ENCODE data around the gene LEPROT.
"Not testable (repeated sequence)": the region's sequence is repeated elsewhere in the genome, so short reads cannot be mapped to it uniquely, and the experiment has no call there.

The LEPROT gene

GRCh38 chr1:65384426-65384825 lies 36.0 kb upstream of the LEPROT start:
- no CpG with 5 or more reads among the region's 5 CpGs for WGBS (ENCODE audit: extremely low coverage, insufficient coverage, low lambda C conversion rate)
- not testable (repeated sequence) for H3K4ac ChIP-seq (ENCODE audit: low read depth, low read length); H3K56ac ChIP-seq (ENCODE audit: low read length); H3K79me2 ChIP-seq (ENCODE audit: control insufficient read depth, insufficient read depth, low read length); H3K23ac ChIP-seq (ENCODE audit: low read length); H3K36me3 ChIP-seq (ENCODE audit: control insufficient read depth, insufficient read depth, low read length); H3K79me1 ChIP-seq (ENCODE audit: low read length); H2BK120ac ChIP-seq (ENCODE audit: low read depth, low read length); H3K27ac ChIP-seq (ENCODE audit: low read depth, low read length); H2BK5ac ChIP-seq (ENCODE audit: low read length); H4K8ac ChIP-seq (ENCODE audit: low read depth, low read length); H3K9ac ChIP-seq (ENCODE audit: low read length); H3K4me2 ChIP-seq (ENCODE audit: low read length); H3K4me3 ChIP-seq (ENCODE audit: low read length); H2AK5ac ChIP-seq (ENCODE audit: low read length); H3K27me3 ChIP-seq (ENCODE audit: insufficient read depth, low read length, poor library complexity); H2BK15ac ChIP-seq (replicated peaks; ENCODE audit: low read depth); DNase-seq; H3K4me1 ChIP-seq (ENCODE audit: control insufficient read depth, low read depth, low read length); H4K5ac ChIP-seq (ENCODE audit: low read length); H3K18ac ChIP-seq (ENCODE audit: low read length)

- Histone ChIP-seq H3K79me1 (ENCODE audit: low read length) (no peaks in the 10 kb centered on the region), H2BK5ac (ENCODE audit: low read length) (no peak overlapping the region), H3K27me3 (ENCODE audit: insufficient read depth, low read length, poor library complexity) (no peaks in the 10 kb centered on the region), H3K56ac (ENCODE audit: low read length) (no peak overlapping the region), H2AK5ac (ENCODE audit: low read length) (no peak overlapping the region), H3K9ac (ENCODE audit: low read length) (no peak overlapping the region), H3K18ac (ENCODE audit: low read length) (no peak overlapping the region), H3K4me1 (ENCODE audit: control insufficient read depth, low read depth, low read length) (no peaks in the 10 kb centered on the region), H3K4me2 (ENCODE audit: low read length) (no peak overlapping the region), H3K27ac (ENCODE audit: low read depth, low read length) (no peak overlapping the region), H3K23ac (ENCODE audit: low read length) (no peak overlapping the region), H2BK120ac (ENCODE audit: low read depth, low read length) (no peak overlapping the region), H3K79me2 (ENCODE audit: control insufficient read depth, insufficient read depth, low read length) (no peaks in the 10 kb centered on the region), H4K5ac (ENCODE audit: low read length) (no peak overlapping the region), H3K4me3 (ENCODE audit: low read length) (no peak overlapping the region), H3K4ac (ENCODE audit: low read depth, low read length) (no peak overlapping the region), H2BK15ac (replicated peaks; ENCODE audit: low read depth) (no peak overlapping the region), H3K36me3 (ENCODE audit: control insufficient read depth, insufficient read depth, low read length) (no peaks in the 10 kb centered on the region), H4K8ac (ENCODE audit: low read depth, low read length) (no peak overlapping the region)
- WGBS (ENCODE audit: extremely low coverage, insufficient coverage, low lambda C conversion rate), result no CpG with 5 or more reads among the region's 3 CpGs
- DNase-seq, result no peak
Measured at GRCh38 chr1:65386439-65386838, 34.0 kb upstream of the LEPROT start.

GRCh38 chr1:65387821-65388220 lies 32.6 kb upstream of the LEPROT start:
- Histone ChIP-seq H3K79me2 (ENCODE audit: control insufficient read depth, insufficient read depth, low read length) (no peaks in the 10 kb centered on the region), H2AK5ac (ENCODE audit: low read length) (no peak overlapping the region), H2BK15ac (replicated peaks; ENCODE audit: low read depth) (no peak overlapping the region), H3K4ac (ENCODE audit: low read depth, low read length) (no peak overlapping the region), H3K27me3 (ENCODE audit: insufficient read depth, low read length, poor library complexity) (no peaks in the 10 kb centered on the region), H2BK120ac (ENCODE audit: low read depth, low read length) (no peak overlapping the region), H3K4me2 (ENCODE audit: low read length) (no peak overlapping the region), H3K4me1 (ENCODE audit: control insufficient read depth, low read depth, low read length) (no peaks in the 10 kb centered on the region), H3K9ac (ENCODE audit: low read length) (no peak overlapping the region), H2BK5ac (ENCODE audit: low read length) (no peak overlapping the region), H3K23ac (ENCODE audit: low read length) (no peak overlapping the region), H4K5ac (ENCODE audit: low read length) (no peak overlapping the region), H4K8ac (ENCODE audit: low read depth, low read length) (no peak overlapping the region), H3K56ac (ENCODE audit: low read length) (no peak overlapping the region), H3K36me3 (ENCODE audit: control insufficient read depth, insufficient read depth, low read length) (no peaks in the 10 kb centered on the region), H3K18ac (ENCODE audit: low read length) (no peak overlapping the region), H3K27ac (ENCODE audit: low read depth, low read length) (no peak overlapping the region), H3K79me1 (ENCODE audit: low read length) (no peaks in the 10 kb centered on the region), H3K4me3 (ENCODE audit: low read length) (no peak overlapping the region)
- WGBS (ENCODE audit: extremely low coverage, insufficient coverage, low lambda C conversion rate), result no CpG with 5 or more reads among the region's 2 CpGs
- DNase-seq, result no peak

- H3K36me3 ChIP-seq (ENCODE audit: control insufficient read depth, insufficient read depth, low read length), result no peaks in the 10 kb centered on the region
- H3K79me2 ChIP-seq (ENCODE audit: control insufficient read depth, insufficient read depth, low read length), result no peaks in the 10 kb centered on the region
- no peak overlapping the region for H3K18ac ChIP-seq (ENCODE audit: low read length)
- H3K27ac ChIP-seq (ENCODE audit: low read depth, low read length), result no peak overlapping the region
- H3K56ac ChIP-seq (ENCODE audit: low read length), result no peak overlapping the region
- H4K8ac ChIP-seq (ENCODE audit: low read depth, low read length), result no peak overlapping the region
- H3K79me1 ChIP-seq (ENCODE audit: low read length), result no peaks in the 10 kb centered on the region
- H3K9ac ChIP-seq (ENCODE audit: low read length), result no peak overlapping the region
- H4K5ac ChIP-seq (ENCODE audit: low read length), result no peak overlapping the region
- H3K4me3 ChIP-seq (ENCODE audit: low read length), result no peak overlapping the region
- no peak overlapping the region for H2BK15ac ChIP-seq (replicated peaks; ENCODE audit: low read depth)
- no peaks in the 10 kb centered on the region for H3K27me3 ChIP-seq (ENCODE audit: insufficient read depth, low read length, poor library complexity)
- H2BK5ac ChIP-seq (ENCODE audit: low read length), result no peak overlapping the region
- H2BK120ac ChIP-seq (ENCODE audit: low read depth, low read length), result no peak overlapping the region
- no CpG with 5 or more reads among the region's 3 CpGs for WGBS (ENCODE audit: extremely low coverage, insufficient coverage, low lambda C conversion rate)
- H3K4me2 ChIP-seq (ENCODE audit: low read length), result no peak overlapping the region
- DNase-seq, result no peak
- H3K4me1 ChIP-seq (ENCODE audit: control insufficient read depth, low read depth, low read length), result no peaks in the 10 kb centered on the region
- no peak overlapping the region for H3K4ac ChIP-seq (ENCODE audit: low read depth, low read length)
- no peak overlapping the region for H2AK5ac ChIP-seq (ENCODE audit: low read length)
- no peak overlapping the region for H3K23ac ChIP-seq (ENCODE audit: low read length)
Measured at GRCh38 chr1:65388908-65389695, 31.4 kb upstream of the LEPROT start.

GRCh38 chr1:65392497-65392896 lies 28.0 kb upstream of the LEPROT start:
- no peaks in the 10 kb centered on the region for H3K36me3 ChIP-seq (ENCODE audit: control insufficient read depth, insufficient read depth, low read length)
- H2BK15ac ChIP-seq (replicated peaks; ENCODE audit: low read depth), result no peak overlapping the region
- H4K5ac ChIP-seq (ENCODE audit: low read length), result no peak overlapping the region
- H3K56ac ChIP-seq (ENCODE audit: low read length), result no peak overlapping the region
- no peaks in the 10 kb centered on the region for H3K4me1 ChIP-seq (ENCODE audit: control insufficient read depth, low read depth, low read length)
- H3K79me1 ChIP-seq (ENCODE audit: low read length), result no peaks in the 10 kb centered on the region
- no peak overlapping the region for H2BK120ac ChIP-seq (ENCODE audit: low read depth, low read length)
- no peak overlapping the region for H3K23ac ChIP-seq (ENCODE audit: low read length)
- H2AK5ac ChIP-seq (ENCODE audit: low read length), result no peak overlapping the region
- no peak for DNase-seq
- H3K4me2 ChIP-seq (ENCODE audit: low read length), result no peak overlapping the region
- no peak overlapping the region for H2BK5ac ChIP-seq (ENCODE audit: low read length)
- H3K9ac ChIP-seq (ENCODE audit: low read length), result no peak overlapping the region
- H3K18ac ChIP-seq (ENCODE audit: low read length), result no peak overlapping the region
- WGBS (ENCODE audit: extremely low coverage, insufficient coverage, low lambda C conversion rate), result no CpG with 5 or more reads among the region's 7 CpGs
- H3K4ac ChIP-seq (ENCODE audit: low read depth, low read length), result no peak overlapping the region
- no peak overlapping the region for H3K4me3 ChIP-seq (ENCODE audit: low read length)
- H3K79me2 ChIP-seq (ENCODE audit: control insufficient read depth, insufficient read depth, low read length), result no peaks in the 10 kb centered on the region
- no peaks in the 10 kb centered on the region for H3K27me3 ChIP-seq (ENCODE audit: insufficient read depth, low read length, poor library complexity)
- H3K27ac ChIP-seq (ENCODE audit: low read depth, low read length), result no peak overlapping the region
- no peak overlapping the region for H4K8ac ChIP-seq (ENCODE audit: low read depth, low read length)

GRCh38 chr1:65393347-65393746 lies 27.1 kb upstream of the LEPROT start:
- no peak overlapping the region for H4K5ac ChIP-seq (ENCODE audit: low read length)
- no peak overlapping the region for H3K18ac ChIP-seq (ENCODE audit: low read length)
- H3K4me3 ChIP-seq (ENCODE audit: low read length), result no peak overlapping the region
- no peak overlapping the region for H3K27ac ChIP-seq (ENCODE audit: low read depth, low read length)
- H3K4ac ChIP-seq (ENCODE audit: low read depth, low read length), result no peak overlapping the region
- no peak overlapping the region for H3K23ac ChIP-seq (ENCODE audit: low read length)
- H3K79me1 ChIP-seq (ENCODE audit: low read length), result no peaks in the 10 kb centered on the region
- H2BK5ac ChIP-seq (ENCODE audit: low read length), result no peak overlapping the region
- H2AK5ac ChIP-seq (ENCODE audit: low read length), result no peak overlapping the region
- H3K56ac ChIP-seq (ENCODE audit: low read length), result no peak overlapping the region
- WGBS (ENCODE audit: extremely low coverage, insufficient coverage, low lambda C conversion rate), result no CpG with 5 or more reads among the region's 2 CpGs
- no peak for DNase-seq
- H2BK120ac ChIP-seq (ENCODE audit: low read depth, low read length), result no peak overlapping the region
- no peaks in the 10 kb centered on the region for H3K36me3 ChIP-seq (ENCODE audit: control insufficient read depth, insufficient read depth, low read length)
- no peak overlapping the region for H3K4me2 ChIP-seq (ENCODE audit: low read length)
- no peak overlapping the region for H3K9ac ChIP-seq (ENCODE audit: low read length)
- no peaks in the 10 kb centered on the region for H3K79me2 ChIP-seq (ENCODE audit: control insufficient read depth, insufficient read depth, low read length)
- no peak overlapping the region for H2BK15ac ChIP-seq (replicated peaks; ENCODE audit: low read depth)
- no peaks in the 10 kb centered on the region for H3K4me1 ChIP-seq (ENCODE audit: control insufficient read depth, low read depth, low read length)
- H4K8ac ChIP-seq (ENCODE audit: low read depth, low read length), result no peak overlapping the region
- no peaks in the 10 kb centered on the region for H3K27me3 ChIP-seq (ENCODE audit: insufficient read depth, low read length, poor library complexity)

Measured in mesendoderm (in vitro differentiated cells).